Astrocyte (in vitro differentiated cells and primary cell): Measurements from ENCODE around the gene CDC6.

Source experiments
- EZH2 ChIP-seq: IDR thresholded peaks from 2 replicates; pipeline ENCODE4 v1.6.1; 2012; ENCODE audit warnings: mild to moderate bottlenecking, low read length, inconsistent platforms; ENCODE audit not compliant: insufficient read depth
- TF ChIP-seq, protein P1 (sequence below): IDR thresholded peaks from 2 replicates; pipeline ENCODE4 v1.5.1; 2011; ENCODE audit warnings: low read depth, mild to moderate bottlenecking, inconsistent platforms, low read length, moderate library complexity; ENCODE audit not compliant: insufficient read depth

DNA sequence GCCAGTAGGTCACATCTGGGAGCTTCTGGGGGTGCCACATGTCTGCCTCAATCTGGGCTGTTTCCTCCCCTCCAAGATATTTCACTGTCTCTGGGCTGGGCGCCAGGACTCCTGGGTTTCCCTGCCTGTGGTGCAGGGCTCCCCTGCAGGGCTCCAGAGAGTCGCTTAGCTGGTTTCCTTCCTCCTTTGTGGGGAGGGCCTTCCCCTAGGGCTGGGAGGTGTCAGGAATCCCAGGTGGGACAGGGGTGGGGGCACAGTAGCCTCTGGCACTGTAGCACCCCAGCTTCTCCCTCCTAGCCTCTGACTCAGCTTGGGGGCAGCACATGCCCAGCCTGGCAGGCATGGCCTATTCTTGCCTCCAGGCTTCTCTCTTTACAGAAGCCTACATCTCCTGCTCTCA, 23.9 kb downstream of the CDC6 start:
- TF ChIP-seq, protein P1, sequence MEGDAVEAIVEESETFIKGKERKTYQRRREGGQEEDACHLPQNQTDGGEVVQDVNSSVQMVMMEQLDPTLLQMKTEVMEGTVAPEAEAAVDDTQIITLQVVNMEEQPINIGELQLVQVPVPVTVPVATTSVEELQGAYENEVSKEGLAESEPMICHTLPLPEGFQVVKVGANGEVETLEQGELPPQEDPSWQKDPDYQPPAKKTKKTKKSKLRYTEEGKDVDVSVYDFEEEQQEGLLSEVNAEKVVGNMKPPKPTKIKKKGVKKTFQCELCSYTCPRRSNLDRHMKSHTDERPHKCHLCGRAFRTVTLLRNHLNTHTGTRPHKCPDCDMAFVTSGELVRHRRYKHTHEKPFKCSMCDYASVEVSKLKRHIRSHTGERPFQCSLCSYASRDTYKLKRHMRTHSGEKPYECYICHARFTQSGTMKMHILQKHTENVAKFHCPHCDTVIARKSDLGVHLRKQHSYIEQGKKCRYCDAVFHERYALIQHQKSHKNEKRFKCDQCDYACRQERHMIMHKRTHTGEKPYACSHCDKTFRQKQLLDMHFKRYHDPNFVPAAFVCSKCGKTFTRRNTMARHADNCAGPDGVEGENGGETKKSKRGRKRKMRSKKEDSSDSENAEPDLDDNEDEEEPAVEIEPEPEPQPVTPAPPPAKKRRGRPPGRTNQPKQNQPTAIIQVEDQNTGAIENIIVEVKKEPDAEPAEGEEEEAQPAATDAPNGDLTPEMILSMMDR: no peak
- no peak for TF ChIP-seq EZH2
